ENCODE measurements around the gene HPCAL1.
A peak's percentile ranks its signal among the peaks of the same experiment; 100 is the strongest.

Gene HPCAL1

DNA sequence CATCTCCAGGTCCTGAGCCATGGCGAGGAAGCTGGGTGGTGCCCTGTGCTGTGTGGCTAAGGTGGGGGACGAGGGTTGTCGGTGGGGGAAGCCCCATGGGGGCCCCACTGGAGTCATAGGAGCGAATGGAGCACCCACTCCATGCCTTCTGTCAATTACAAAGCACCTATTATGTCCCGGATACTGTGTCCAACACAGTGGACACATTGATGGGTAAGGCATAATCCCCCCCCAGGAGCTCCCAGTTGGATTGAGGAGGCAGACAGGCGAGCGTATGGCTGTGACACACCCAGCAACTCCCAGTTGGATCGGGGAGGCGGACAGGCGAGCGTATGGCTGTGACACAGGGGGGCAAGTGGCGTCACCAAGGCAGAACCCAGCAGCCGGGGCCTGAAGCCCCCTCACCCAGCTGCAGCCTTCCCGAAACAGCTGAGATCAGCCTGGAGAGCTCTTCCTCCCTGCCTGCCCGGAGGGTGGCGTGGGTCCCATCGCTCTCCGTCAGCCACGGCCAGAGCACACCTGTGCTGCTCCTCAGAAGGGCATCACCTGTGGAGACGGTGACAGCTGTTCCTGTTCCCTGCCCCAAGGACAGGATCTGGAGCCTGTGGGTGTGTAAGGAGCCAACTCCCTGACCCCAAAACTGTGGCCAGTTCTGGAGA, 69.6 kb downstream of the HPCAL1 start:
- no peak for DNase-seq

DNA sequence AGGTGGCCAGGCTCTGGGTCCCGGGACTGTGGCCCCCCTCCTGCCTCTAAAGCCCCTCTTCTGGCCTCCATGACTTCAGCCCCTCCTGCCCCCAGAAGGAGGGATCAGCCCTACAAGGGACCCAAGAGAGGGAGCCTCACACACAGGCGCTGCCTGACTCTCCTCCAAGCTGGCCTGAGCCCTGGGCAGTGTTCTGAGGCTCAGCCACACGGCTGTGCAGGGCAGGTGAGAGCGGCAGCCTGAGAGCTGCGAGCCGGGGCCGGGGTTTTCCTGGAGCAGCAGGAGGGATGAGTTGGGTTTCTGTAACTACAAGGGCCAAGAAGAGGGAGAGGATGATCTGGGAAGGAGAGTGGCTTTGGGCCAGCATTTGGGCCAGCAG, 70.1 kb downstream of the HPCAL1 start:
- DNase-seq, result no peak

DNA sequence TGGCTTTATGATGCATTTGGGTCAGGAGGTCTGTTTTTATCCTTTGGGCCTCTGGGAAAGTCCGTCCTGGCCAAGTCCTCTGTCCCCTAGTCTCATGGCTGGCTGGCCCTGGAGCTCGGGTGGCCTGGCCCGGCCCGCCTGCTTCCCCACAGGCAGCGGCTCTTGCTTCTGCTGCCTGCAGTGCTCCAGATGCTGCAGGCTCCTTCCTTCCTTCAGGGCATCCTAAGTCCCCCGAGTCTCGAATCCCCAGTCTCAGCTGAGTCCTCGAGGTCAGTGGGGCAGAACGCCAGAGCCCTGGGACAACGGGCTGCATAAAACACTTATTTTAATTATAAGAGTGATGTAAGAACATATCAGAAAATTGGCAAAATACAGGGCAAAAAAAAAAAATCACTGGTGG, 71.2 kb downstream of the HPCAL1 start:
- no peak for DNase-seq

DNA sequence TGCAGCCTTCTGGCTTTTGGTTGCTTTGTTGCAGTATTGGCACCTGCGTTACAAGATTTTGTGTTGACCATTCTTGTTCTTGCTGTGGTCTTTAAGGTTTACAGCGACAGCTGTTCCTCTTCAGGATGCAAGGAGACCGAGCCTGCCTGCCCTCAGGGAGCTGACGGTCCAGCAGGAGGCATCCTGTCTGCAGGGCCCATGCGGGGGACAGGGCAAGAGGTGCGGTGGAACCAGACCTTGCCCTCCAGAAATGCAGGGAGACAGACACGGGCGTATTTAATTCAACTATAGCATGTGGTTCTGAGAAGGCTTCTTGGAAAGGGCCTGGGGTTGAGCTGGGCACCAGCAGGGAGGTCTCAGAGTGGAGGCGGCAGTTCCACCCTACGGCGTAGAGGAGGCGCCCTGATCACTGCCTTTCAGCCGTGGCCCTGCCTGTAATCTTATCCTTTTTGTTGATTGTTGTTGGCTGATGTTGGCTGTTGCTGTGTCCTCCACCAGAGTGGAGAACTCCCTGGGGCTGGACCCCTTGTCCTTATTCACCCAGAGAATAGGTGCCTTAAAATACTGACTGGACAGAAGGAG, 71.7 kb downstream of the HPCAL1 start:
- DNase-seq, result no peak

DNA sequence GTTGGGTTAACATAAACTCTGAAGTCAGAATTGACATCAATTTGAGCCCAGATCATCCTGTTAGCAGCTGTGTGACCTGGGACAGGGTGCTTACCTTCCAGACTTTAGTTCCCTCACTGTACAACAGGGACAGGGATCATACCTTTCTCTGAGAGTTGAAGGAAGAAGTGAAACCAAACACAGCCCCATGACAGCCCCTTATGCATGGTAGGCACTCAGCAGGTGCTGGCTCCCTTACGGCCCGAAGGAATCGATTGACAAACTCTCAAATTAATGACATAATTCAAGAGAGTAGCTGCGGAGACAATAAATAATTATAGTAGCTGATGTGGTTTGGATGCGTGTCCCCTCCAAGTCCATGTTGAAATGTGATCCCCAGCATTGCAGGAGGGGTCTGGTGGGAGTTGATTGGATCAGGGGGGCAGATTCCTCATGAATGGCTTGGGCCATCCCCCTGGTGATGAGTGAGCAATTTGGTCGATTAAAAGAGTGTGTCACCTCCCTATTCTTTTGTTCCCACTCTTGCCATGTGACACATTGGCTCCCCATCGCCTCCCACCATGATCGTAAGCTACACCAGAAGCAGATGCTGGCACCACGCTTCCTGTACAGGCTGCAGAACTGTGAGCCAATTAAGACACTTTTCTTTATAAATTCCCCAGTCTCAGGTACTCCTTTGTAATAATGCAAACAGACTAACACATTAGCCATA, 73.0 kb downstream of the HPCAL1 start:
- DNase-seq, result no peak

DNA sequence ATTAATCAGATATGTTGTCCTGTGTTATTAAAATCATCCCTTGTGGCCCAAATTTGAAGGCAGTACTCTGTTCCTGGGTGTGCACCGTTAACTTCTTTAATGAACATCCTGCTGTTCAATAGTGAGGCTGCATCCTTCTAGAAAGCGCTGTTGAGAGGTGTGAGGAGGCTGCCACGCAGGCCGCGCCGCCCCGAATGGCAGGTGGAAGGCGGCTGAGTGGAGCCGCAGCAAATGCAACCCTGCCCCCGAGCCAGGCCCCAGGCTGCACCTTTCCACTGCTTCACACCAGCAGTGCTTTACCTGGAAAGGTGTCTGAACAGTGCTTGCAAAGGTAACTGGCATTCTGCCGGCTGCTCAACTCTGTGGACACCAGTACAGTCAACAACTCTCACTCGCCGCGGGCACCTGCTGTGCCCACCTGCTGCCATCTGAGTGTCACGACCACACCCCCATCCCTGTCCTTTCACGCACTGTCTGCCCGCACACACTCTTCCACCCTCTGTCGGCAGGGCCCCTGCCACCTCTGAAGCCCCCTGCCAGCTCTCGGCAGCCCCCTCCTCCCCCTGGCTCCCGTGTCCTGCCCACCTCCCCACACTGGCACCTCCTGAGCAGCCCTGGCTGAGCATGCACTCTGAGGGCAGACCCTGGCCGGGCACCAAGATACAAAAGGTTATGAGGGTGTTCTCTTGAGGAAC, 74.5 kb downstream of the HPCAL1 start:
- DNase-seq, result no peak

DNA sequence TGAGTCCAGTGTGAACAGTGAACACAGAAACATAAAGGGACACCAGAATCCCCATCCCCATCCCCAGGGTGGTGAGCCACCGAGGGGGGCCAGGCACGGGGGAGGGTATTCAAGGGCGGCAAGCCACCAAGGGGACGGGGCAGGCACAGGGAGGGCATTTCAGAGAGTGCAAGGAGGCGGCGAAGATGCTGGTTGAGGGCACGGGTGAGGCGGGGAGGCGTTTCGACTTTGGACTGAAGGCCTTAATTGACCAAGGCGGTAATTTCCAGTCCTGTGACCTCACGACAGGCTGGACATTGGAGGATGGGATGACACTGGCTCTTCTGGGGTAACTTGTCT, 75.0 kb downstream of the HPCAL1 start:
- no peak for DNase-seq

DNA sequence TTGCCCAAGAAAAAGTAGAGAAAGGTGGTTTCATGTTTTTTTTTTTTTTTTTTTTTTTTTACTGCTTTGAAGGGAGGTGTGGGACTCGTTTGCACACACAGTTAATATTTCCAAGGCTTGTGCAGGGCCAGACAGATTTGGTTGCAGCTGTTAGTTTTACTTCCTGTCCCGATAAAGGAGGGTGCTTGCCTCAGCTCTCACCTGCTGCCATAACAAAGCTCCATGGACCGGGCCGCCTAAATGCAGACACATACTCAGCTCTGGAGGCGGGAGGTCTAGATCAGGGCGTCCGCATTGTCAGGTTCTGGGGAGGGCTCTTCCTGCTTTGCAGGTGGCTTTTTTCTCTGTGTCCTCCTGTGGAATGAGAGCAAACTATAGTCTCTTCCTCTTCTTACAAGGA, 75.5 kb downstream of the HPCAL1 start:
- DNase-seq, result no peak

DNA sequence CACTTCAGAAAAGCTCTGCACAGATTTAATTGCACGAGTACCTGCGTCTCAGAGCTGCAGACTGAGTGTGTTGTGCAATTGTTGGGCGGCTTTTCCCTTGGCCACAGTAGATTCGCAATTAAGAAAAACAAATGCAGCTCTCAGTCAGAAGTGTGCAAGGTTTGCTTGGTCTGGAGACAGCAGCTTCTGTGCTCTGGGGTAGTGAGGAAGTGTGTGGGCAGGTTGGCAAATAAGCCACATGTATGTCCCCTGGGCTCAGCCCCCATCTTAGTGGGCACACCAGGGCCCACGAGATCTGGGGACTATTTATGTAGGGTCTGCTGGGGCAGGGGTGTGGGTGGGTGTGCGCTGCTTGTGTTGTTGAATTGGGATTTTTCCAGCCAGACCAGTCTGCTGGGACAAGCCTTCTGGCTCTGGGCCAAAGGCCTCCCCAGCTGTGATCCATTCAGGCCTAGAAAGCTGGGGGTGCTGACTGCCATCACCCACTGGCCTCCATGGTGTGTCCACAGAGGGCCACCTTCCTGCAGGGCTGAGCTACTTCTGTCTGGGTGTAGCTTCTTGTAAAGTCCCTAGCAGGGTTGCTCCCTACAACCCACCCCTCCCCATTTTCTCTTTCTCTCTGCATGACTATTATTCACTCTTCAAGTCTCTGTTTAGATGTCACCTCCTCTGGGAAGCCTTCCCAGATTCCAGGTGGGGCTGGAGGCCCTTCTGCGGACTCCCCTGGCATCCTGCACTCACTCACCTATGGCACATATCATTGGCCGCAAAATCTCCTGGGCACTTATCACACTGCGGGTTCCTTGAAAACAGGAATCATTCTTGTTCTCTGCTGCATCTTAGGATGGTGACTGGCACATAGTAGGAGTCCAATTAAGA, 77.6 kb downstream of the HPCAL1 start:
- no peak for DNase-seq

DNA sequence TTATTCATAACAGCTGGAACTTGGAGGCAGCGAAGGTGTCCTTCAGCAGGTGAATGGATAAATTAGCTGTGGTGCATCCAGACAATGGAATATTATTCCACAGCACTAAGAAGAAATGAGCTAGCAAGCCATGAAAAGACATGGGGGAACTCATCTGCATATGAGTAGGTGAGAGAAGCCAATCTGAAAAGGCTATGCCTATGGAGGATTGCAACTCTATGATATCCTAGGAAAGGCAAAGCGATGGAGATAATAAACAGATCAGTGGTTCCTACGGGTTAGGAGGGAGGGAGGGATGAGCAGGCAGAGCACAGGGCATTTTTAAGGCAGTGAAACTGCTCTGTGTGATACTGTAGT, 79.3 kb downstream of the HPCAL1 start:
- DNase-seq, result no peak

DNA sequence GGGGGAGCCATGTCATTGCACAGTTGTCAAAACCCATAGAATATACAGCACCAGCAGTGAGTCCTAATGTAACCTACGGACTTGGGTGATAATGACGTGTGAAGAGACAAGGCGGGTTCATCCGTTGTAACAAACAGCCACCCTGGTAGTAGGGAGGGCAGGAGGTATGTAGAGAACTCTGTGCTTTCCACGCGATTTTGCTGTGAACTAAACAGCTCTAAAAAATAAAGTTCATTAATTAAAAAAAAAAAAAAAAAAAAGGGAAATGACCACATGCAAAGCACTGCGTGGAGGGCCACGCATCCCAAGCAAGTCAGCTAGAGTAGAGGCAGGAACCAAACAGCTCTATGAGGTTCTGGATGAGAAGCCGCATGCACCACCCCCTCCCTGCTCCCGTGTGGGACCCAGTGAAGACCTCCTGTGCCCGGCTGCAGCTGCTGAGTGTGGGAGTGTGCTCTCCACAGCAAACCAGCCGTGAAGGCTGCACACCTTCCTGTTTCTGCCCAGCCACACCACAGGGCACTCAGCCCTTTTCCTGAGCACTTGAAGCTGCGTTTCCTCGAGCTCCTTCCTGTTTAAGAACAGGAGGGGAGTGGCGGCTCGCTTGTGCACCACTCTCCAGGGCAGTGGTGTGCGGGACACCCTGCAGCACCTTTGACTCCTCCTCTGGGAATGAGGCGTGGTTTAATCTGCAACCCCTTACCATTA, 79.8 kb downstream of the HPCAL1 start:
- no peak for DNase-seq

DNA sequence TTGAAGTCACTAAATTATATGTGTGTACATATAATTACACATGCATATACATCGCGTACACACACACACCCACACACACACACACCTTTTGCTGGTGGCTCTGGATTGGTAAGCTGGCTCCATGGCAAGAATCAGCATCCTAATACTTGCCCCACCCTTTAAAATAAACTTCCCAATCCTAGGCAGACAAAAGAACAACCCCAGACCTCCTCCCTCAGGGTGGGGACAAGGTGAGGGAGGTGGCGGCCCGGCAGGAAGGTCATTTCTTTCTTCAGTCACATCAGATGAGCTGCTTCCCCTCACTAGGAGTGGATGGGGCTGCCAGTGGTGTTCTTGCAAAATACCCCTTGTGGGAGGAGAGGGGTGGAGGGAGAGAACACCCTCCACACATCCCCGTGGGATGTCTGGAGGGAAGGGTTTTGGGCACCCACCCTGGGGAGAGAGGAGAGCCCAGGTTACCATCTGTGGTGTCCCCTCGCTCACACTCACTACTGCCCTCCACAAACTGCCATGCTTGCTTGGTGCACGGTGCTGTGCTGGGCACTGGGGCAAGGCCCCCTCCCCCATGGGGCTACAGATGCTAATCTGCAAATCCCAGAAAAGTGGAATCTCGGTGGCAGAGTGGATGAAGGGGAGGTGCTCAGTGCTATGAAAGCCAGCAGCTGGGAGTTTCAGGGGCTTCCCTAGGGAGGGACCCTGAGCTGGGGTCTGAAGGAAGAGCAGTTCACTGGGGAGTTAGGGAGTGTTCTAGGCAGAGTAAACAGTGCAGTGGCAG, 81.4 kb downstream of the HPCAL1 start:
- peak; percentile 89 for DNase-seq

DNA sequence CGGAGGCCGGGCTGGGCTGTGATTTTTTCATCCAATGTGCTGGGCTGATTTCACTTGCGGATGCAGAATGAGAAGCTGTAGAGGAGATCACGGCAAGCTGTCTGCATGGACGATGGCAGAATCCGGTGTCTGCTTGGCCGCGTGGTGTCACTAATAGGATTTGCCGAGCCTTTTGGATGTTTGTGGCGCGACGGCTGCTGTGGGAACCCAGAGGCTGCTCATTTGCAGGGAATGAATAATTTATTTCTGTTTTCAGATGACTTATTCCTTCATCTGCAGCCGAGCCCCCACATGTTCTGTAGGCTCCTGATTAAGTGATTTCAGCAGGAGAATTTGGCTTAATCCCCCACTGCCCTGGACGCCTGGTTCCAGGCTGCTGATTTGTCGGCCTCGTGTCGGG, 82.8 kb downstream of the HPCAL1 start:
- DNase-seq, result peak; percentile 91

DNA sequence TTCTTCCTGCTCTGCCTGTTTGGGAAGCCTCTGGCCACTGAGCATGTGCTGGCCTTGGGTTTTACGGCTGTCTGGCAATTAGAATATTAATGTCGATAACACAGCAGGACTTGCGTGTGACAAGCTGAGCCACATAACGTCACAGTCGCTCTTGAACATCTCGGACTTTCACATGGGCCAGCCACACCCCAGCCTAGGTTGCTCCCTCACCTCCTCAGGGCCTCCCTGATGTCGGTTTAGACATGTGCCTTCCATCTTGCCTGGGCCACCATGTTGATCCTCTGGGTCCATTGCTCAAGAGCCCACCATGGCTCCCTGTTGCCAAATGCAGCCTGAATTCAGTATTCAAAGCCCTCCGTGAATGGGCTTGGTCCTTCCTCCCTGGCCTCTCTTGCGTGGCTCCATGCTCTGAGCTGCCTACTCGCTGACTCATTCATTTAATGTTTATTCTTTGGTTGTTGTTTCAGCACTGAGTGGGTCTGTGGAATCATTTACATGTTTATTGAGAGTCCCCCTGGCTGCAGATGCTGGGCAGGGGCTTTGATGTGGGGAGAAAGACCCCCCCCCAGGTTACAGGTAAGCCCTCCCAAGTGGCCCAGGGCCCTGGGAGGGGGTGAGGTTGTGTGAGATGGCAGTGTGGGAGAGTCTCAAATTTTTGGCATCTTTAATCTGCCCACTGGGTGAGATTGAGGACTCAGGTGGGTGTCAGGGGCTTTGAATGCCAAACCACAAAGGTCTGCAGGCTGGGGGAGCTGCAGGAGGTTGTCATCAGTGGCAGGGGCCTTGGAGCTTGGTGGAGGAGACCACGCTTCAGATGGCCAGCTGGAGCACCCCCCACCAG, 83.4 kb downstream of the HPCAL1 start:
- DNase-seq, result peak; percentile 60

DNA sequence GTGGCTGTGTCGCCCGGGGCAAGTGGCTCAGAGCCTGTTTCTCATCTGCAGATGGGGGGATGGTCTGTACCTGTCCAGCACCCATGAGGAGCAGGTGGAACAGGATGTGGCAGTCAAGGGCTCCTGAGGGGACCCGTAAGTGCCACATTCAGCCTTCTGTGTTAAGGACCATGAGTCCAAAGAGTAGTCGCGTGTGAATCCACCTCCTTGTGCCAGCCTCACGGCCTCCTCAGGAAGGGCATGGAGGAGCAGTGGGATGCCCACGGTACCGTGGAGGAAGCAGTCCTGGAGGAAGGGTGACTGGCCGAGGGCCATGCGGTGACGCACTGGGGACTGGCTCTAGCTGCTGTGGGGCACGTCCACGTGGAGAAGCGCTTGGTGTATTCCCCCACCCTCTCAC, 84.3 kb downstream of the HPCAL1 start:
- DNase-seq, result no peak

DNA sequence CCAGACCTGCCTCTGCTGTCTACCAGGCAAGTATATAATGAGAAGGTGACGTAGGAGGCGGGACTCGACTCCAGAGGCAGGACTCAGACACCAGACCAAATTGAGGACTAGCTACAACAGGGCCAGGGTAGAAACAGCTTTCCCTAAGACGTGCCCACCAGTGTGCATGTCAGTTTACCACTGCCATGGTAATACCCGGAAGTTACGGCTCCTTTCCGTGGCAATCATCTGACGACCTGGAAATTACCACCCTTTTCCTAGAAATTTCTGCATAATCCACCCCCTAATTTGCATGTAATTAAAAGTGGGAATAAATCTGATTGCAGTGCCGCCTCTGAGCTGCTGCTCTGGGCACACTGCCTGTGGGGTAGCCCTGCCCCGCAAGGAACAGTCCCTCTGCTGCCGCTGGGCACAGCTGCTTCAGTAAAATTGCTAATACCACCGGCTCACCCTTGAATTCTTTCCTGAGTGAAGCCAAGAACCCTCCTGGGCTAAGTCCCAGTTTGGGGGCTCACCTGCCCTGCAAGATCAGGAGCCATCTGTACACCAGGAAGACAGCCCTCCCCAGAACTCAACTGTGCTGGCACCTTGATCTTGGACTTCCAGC, 86.4 kb downstream of the HPCAL1 start:
- no peak for DNase-seq

DNA sequence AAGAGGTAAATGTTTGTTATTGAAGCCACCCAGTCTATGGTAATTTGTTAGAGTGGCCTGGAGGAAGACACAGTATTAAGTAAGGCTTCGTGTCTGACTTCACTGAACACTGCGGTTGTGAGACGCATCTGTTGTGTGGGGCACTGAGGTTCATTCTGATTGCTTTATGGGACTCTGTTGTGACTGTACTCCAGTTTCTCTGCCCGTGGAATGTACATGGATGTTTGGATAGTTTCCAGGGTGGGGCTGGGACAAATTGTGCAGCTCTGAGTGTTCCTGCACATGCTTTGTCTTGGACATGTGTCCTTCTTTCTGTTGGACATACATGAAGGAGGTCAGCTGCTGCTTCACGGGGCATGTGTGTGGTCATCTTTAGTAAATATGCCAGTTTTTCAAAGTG, 86.9 kb downstream of the HPCAL1 start:
- DNase-seq, result no peak

DNA sequence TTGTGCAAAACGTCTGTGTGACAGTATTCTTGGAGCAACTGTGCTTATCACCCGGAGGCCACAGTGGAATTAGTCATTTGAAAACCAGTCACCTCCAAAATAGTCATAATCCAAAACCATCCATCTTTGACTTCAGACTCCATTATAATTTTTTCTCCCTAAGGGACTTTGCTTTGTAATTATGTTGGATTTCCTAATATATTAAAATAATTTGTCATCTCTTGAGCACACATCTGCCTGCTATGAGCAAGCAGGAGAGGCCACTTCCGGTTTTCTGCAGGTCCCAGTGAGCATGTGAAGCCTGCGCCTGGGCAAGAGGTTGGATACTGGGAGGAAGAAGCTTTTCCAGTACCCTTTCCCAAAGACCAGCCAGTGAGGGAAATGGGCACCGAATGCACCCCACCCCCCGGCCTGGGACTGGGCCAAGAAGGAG, 87.7 kb downstream of the HPCAL1 start:
- DNase-seq, result no peak

DNA sequence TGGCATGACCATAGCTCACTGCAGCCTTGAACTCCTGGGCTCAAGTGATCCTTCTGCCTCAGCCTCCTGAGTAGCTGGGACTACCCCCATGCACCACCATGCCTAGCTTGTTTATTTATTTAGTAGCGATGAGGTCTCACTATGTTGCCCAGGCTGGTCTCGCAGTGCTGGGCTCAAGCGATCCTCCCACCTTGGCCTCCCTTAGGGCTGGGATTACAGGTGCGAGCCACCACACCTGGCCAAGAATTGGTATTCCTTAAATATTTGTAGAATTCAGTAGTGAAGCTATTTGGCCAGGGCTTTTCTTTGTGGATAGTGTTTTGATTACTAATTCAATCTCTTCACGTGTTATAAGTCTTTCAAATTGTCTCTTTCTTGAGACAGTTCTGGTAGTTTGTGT, 89.4 kb downstream of the HPCAL1 start:
- no peak for DNase-seq

DNA sequence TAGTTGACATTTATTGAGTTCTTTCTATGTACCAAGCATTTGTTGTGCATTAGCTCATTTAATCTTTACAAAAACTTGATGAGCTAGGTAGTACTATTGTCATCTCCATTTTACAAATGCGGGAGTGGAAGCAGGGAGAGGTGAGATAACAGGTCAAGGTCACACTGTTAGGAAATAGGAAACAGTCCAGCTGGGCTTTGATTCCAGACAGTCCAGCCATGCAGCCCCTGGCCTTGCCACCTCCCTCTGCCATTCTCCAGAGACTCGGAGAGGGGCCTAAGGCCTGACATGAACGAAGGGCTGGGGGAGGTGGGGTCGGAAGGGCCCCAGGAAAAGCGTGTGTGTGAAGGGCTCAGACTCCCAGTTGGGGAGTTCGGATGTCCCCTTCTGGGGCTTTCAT, 89.8 kb downstream of the HPCAL1 start:
- no peak for DNase-seq

Data from NCI-H82 (cell line).